Activated CD8-positive, alpha-beta T cell treated with anti-CD3 and anti-CD28 coated beads for 36 hours (primary cell): ENCODE measurements around the gene PRSS16. TPM values are rescaled to one million over a fixed set of nuclear protein-coding genes. Genes with fewer than 3 reads are reported as not detected.
"Not testable (repeated sequence)": the region's sequence is repeated elsewhere in the genome, so short reads cannot be mapped to it uniquely, and the experiment has no call there.

Source experiments
- ATAC-seq: fragments of 200-7000 bp; cut with Tn5 transposase; one replicate; pipeline ENCODE4 v1.10.0; 2021; ENCODE audit warnings: mild to moderate bottlenecking, moderate library complexity
- CTCF ChIA-PET: fragments of 350-600 bp; sonication (Branson Sonifier 250); formaldehyde crosslinking; loops from one replicate; lab custom pipeline; 2021; ENCODE audit warnings: antibody characterized with exemption; lab: Charles Lee
- POLR2A ChIA-PET: fragments of 350-600 bp; sonication (Branson Sonifier 250); formaldehyde crosslinking; loops from one replicate; lab custom pipeline; 2021; ENCODE audit warnings: antibody characterized with exemption; lab: Charles Lee
- DNase-seq: peaks from one replicate; pipeline ENCODE4 v3.0.0-alpha.2; 2020
- H3K27ac Mint-ChIP-seq: one replicate; pipeline ENCODE4 v1.8.0; 2021; ENCODE audit warnings: mild to moderate bottlenecking, mixed read lengths
- H3K27me3 Mint-ChIP-seq: one replicate; pipeline ENCODE4 v1.8.0; 2021; ENCODE audit warnings: mixed read lengths
- H3K36me3 Mint-ChIP-seq: one replicate; pipeline ENCODE4 v1.8.0; 2021; ENCODE audit warnings: low read depth, mixed read lengths
- H3K4me1 Mint-ChIP-seq: one replicate; pipeline ENCODE4 v1.8.0; 2021; ENCODE audit warnings: low read depth, mixed read lengths
- H3K4me3 Mint-ChIP-seq: one replicate; pipeline ENCODE4 v1.8.0; 2021; ENCODE audit warnings: mild to moderate bottlenecking, moderate library complexity, mixed read lengths
- H3K9me3 Mint-ChIP-seq: one replicate; pipeline ENCODE4 v1.8.0; 2021; ENCODE audit warnings: mixed read lengths
- intact Hi-C: fragments of 100-400 bp; cut with micrococcal nuclease; formaldehyde crosslinking; loops from one replicate; pipeline ENCODE4 v1.10.0; 2022
- total RNA-seq, 2 experiments: library from RNA; stranded (reverse); gene quantifications; one replicate each; pipeline ENCODE4 v1.2.3, GENCODE V29; 2021
- TF ChIP-seq, protein P1 (sequence below): fragments of 200-600 bp; IDR thresholded peaks from one replicate; pipeline ENCODE4 v1.8.0; 2022; ENCODE audit warnings: antibody characterized with exemption, mild to moderate bottlenecking

The PRSS16 gene
- total RNA-seq, 2 experiments from 2014 or later = 0.65 to 1.9 TPM

DNA sequence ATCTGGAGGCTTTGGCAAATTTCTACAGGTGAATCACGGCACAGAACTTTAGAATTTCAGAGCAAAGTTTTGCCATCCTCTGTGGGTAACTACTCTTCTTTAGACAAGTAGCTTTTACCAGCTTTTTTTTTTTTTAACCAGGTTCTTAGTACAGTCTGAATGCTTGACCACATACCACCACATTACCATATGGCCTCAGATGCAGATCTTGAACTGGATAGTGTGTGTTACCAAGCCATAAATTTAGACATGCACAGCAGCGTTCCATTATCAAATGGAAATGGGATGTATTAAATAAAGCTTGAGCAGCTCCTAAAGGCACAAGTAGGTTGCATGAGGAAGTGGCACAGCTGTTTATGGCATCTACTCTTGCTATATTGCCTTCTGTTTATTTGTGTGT is 38.3 kb upstream of the PRSS16 start:
- Mint-ChIP-seq H3K4me3 (no peak overlapping the region), H3K27me3 (peaks cover 40% of the 10 kb centered on the region), H3K27ac (no peak overlapping the region), H3K36me3 (no peaks in the 10 kb centered on the region), H3K9me3 (no peaks in the 10 kb centered on the region), H3K4me1 (peaks cover 13% of the 10 kb centered on the region)
- no peak for ATAC-seq
- POLR2A ChIA-PET = no interaction called here
- TF ChIP-seq, protein P1, sequence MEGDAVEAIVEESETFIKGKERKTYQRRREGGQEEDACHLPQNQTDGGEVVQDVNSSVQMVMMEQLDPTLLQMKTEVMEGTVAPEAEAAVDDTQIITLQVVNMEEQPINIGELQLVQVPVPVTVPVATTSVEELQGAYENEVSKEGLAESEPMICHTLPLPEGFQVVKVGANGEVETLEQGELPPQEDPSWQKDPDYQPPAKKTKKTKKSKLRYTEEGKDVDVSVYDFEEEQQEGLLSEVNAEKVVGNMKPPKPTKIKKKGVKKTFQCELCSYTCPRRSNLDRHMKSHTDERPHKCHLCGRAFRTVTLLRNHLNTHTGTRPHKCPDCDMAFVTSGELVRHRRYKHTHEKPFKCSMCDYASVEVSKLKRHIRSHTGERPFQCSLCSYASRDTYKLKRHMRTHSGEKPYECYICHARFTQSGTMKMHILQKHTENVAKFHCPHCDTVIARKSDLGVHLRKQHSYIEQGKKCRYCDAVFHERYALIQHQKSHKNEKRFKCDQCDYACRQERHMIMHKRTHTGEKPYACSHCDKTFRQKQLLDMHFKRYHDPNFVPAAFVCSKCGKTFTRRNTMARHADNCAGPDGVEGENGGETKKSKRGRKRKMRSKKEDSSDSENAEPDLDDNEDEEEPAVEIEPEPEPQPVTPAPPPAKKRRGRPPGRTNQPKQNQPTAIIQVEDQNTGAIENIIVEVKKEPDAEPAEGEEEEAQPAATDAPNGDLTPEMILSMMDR = no peak
- CTCF ChIA-PET = interaction anchor here (0.8 kb wide), 1 partner anchor 563 kb away, joined by 3 read pairs; no protein-coding TSS in a partner anchor
- intact Hi-C loops = no loop called here
- DNase-seq = no peak

DNA sequence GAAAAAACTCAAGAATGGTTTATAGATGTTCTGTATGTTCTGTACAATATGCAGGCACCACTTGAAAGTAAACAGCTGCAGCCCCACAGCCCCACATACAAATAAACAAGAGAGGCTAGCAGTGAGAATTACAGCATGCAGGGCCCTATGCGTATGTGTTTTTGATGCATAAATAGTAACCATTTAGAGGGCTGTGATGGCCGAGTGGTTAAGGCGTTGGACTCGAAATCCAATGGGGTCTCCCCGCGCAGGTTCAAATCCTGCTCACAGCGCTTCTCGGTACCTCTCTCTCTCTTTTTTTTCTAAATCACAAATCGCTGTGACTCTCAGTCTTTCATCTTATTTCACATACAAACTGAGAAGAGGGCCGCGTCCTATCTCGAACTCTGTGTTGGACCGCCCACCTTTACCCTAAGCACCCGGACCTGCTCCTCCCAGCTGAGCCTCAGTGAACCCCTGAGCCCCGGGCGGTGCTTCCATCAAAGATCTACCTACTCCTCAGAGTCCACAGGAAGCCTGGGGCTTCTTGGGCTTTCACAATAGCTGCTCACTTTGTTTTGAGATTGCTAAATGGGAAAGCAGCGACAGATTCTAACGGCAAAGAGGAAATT is 37.7 kb upstream of the PRSS16 start:
- no peak overlapping the region for H3K27ac Mint-ChIP-seq
- intact Hi-C loops = no loop called here
- H3K27me3 Mint-ChIP-seq = peaks cover 42% of the 10 kb centered on the region
- TF ChIP-seq, protein P1 = no peak
- H3K4me3 Mint-ChIP-seq = no peak overlapping the region
- DNase-seq = peak; percentile 7
- no peaks in the 10 kb centered on the region for H3K36me3 Mint-ChIP-seq
- ChIA-PET POLR2A (no interaction called here), CTCF (interaction anchor here (0.8 kb wide), 1 partner anchor 563 kb away, joined by 3 read pairs; no protein-coding TSS in a partner anchor)
- ATAC-seq = no peak
- H3K4me1 Mint-ChIP-seq = peaks cover 13% of the 10 kb centered on the region
- H3K9me3 Mint-ChIP-seq = no peaks in the 10 kb centered on the region

GRCh38 chr6:27213091-27213517 is 34.4 kb upstream of the PRSS16 start:
- H3K27ac Mint-ChIP-seq, H3K4me3 Mint-ChIP-seq, ATAC-seq, H3K36me3 Mint-ChIP-seq, intact Hi-C loops, POLR2A ChIA-PET, CTCF ChIA-PET, H3K9me3 Mint-ChIP-seq, H3K4me1 Mint-ChIP-seq: not testable (repeated sequence)
- peak; percentile 37 for DNase-seq
- peaks cover 35% of the 10 kb centered on the region for H3K27me3 Mint-ChIP-seq

DNA sequence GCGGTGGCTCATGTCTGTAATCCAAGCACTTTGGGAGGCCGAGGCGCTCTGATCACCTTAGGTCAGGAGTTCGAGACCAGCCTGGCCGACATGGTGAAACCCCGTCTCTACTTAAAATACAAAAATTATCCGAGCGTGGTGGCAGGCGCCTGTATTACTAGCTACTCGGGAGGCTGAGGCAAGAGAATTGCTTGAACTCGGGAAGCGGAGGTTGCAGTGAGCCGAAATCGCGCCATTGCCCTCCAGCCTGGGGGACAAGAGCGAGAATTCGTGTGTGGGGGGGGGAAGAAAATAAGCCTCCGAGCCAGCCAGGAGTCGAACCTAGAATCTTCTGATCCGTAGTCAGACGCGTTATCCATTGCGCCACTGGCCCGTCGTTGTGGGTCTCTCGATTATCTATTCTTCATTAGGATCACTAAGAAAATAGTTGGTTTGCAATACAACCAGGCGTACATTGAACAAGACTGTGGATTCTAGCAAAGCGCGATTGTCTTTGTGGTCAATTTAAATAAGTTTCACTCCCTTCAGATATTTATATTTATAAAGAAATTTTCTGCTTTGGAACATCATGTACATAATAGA is 33.9 kb upstream of the PRSS16 start:
- Mint-ChIP-seq H3K27me3 (peaks cover 33% of the 10 kb centered on the region), H3K9me3 (peaks cover 1% of the 10 kb centered on the region), H3K27ac (no peak overlapping the region), H3K4me1 (no peaks in the 10 kb centered on the region), H3K36me3 (peaks cover 1% of the 10 kb centered on the region), H3K4me3 (peak overlapping the region; percentile 17)
- intact Hi-C loops = no loop called here
- ChIA-PET POLR2A (no interaction called here), CTCF (interaction anchor here (0.6 kb wide), 1 partner anchor 589 kb away, joined by 3 read pairs; no protein-coding TSS in a partner anchor)
- ATAC-seq = peak; percentile 13
- DNase-seq = peak; percentile 21
- TF ChIP-seq, protein P1 = no peak

- ChIA-PET POLR2A (no interaction called here), CTCF (interaction anchor here (0.6 kb wide), 1 partner anchor 588 kb away, joined by 3 read pairs; no protein-coding TSS in a partner anchor)
- no peaks in the 10 kb centered on the region for H3K4me1 Mint-ChIP-seq
- peaks cover 37% of the 10 kb centered on the region for H3K27me3 Mint-ChIP-seq
- ATAC-seq (no peak), DNase-seq (no peak)
- H3K9me3 Mint-ChIP-seq = peaks cover 4% of the 10 kb centered on the region
- intact Hi-C loops = no loop called here
- peak overlapping the region; percentile 70 for H3K4me3 Mint-ChIP-seq
- peaks cover 1% of the 10 kb centered on the region for H3K36me3 Mint-ChIP-seq
- TF ChIP-seq, protein P1 = no peak
- H3K27ac Mint-ChIP-seq = no peak overlapping the region
Measured at GRCh38 chr6:27214126-27214601, 33.3 kb upstream of the PRSS16 start.
